Tibial nerve (tissue), 4 donors: Measurements from ENCODE around the gene STK33. TPM values are rescaled to one million over a fixed set of nuclear protein-coding genes. Genes with fewer than 3 reads are reported as not detected.

Experiments used
- DNase-seq, 2 donors: peaks; one replicate each; pipeline ENCODE4 v3.0.0-alpha.2; 2019; ENCODE audit warnings: low spot score in 2 of 2
- H3K27ac ChIP-seq, 4 donors: fragments of 200-600 bp; sonication (generic) in 3 of 4; one replicate each; pipeline ENCODE4 v1.5.1; 2017 to 2019; ENCODE audit warnings: mild to moderate bottlenecking in 1 of 4
- H3K27me3 ChIP-seq, 2 donors: fragments of 200-600 bp; sonication (generic) in 1 of 2; one replicate each; pipeline versions ENCODE4 v1.5.1 to v1.6.0; 2017 to 2019
- H3K36me3 ChIP-seq, 3 donors: fragments of 200-600 bp; sonication (generic); one replicate each; pipeline ENCODE4 v1.5.1; 2018 to 2019
- H3K4me1 ChIP-seq, 4 donors: fragments of 200-600 bp; sonication (generic) in 3 of 4; one replicate each; pipeline ENCODE4 v1.5.1; 2017 to 2019
- H3K4me3 ChIP-seq, 4 donors: fragments of 200-600 bp; sonication (generic) in 3 of 4; one replicate each; pipeline ENCODE4 v1.5.1; 2017 to 2019; ENCODE audit warnings: mild to moderate bottlenecking in 1 of 4, moderate library complexity in 1 of 4
- H3K9me3 ChIP-seq, 4 donors: fragments of 200-600 bp; sonication (generic) in 3 of 4; one replicate each; pipeline ENCODE4 v1.5.1; 2017 to 2019
- EP300 ChIP-seq, 2 donors: sonication (generic); formaldehyde crosslinking; IDR thresholded peaks; one replicate each; pipeline ENCODE4 v1.6.1; 2017; ENCODE audit warnings: antibody characterized with exemption in 2 of 2, mild to moderate bottlenecking in 1 of 2
- POLR2A ChIP-seq, 2 donors: fragments of 450-650 bp; IDR thresholded peaks; one replicate each; pipeline ENCODE4 v1.6.1; 2017; ENCODE audit warnings: antibody characterized with exemption in 2 of 2, mild to moderate bottlenecking in 2 of 2, moderate library complexity in 2 of 2
- whole genome bisulfite sequencing, 2 donors: methylation state at CpG; one replicate each; pipeline ENCODE4 v1.1.5; 2018; 5-methylcytosine and 5-hydroxymethylcytosine counted together
- total RNA-seq, 4 donors: library from RNA; depleted of rRNA; stranded (reverse); fragments of >200 nt; gene quantifications; one replicate each; pipeline ENCODE4 v1.1.0, GENCODE V29; 2016
- TF ChIP-seq, protein P1 (sequence below), 5 experiments: fragments of 200-600 bp in 3 of 5; fragments of 450-650 bp in 2 of 5; sonication (generic) in 3 of 5; IDR thresholded peaks; one replicate each; pipeline ENCODE4 v1.5.1; 2016 to 2019; ENCODE audit warnings: antibody characterized with exemption in 5 of 5, mild to moderate bottlenecking in 3 of 5, moderate library complexity in 2 of 5

The STK33 gene
- total RNA-seq, 4 donors from 2014 or later = 3.6 to 6.8 (median 5.0) TPM

DNA sequence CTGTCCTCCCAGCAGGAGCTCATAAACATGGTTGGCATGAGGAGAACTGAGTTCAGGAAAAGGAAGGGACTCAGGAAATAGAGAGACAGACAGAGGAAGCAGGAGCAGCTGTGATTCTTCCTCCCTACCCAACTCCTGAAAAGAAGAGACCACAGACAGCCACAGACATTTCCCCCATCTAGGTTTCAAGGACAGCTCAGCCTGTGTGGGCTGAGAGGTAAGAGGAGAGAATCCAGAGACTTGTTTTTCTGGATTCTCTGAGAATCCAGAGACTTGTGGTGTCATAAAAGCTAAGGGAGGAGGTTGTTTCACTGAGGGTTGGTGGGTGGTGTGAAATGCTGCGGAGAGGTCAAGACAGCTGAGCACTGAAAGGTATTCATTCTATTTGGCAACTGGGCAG lies 19.0 kb upstream of the STK33 start:
- TF ChIP-seq POLR2A (IDR thresholded peaks at IDR 0.05) (no peak), EP300 (IDR thresholded peaks at IDR 0.05) (no peak)
- TF ChIP-seq, protein P1, sequence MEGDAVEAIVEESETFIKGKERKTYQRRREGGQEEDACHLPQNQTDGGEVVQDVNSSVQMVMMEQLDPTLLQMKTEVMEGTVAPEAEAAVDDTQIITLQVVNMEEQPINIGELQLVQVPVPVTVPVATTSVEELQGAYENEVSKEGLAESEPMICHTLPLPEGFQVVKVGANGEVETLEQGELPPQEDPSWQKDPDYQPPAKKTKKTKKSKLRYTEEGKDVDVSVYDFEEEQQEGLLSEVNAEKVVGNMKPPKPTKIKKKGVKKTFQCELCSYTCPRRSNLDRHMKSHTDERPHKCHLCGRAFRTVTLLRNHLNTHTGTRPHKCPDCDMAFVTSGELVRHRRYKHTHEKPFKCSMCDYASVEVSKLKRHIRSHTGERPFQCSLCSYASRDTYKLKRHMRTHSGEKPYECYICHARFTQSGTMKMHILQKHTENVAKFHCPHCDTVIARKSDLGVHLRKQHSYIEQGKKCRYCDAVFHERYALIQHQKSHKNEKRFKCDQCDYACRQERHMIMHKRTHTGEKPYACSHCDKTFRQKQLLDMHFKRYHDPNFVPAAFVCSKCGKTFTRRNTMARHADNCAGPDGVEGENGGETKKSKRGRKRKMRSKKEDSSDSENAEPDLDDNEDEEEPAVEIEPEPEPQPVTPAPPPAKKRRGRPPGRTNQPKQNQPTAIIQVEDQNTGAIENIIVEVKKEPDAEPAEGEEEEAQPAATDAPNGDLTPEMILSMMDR (IDR thresholded peaks at IDR 0.05) = no peak
- DNase-seq = no peak
- H3K9me3 ChIP-seq = no peaks in the 10 kb centered on the region
- no peaks in the 10 kb centered on the region for H3K27me3 ChIP-seq
- H3K27ac ChIP-seq = no peak overlapping the region
- H3K4me1 ChIP-seq = no peaks in the 10 kb centered on the region
- peaks cover 0 to 50% (median 2%) of the 10 kb centered on the region in 3 donors for H3K36me3 ChIP-seq
- no peak overlapping the region for H3K4me3 ChIP-seq
- WGBS, 2 donors = 59 to 63% methylated on average over 1 of the region's 1 CpG

DNA sequence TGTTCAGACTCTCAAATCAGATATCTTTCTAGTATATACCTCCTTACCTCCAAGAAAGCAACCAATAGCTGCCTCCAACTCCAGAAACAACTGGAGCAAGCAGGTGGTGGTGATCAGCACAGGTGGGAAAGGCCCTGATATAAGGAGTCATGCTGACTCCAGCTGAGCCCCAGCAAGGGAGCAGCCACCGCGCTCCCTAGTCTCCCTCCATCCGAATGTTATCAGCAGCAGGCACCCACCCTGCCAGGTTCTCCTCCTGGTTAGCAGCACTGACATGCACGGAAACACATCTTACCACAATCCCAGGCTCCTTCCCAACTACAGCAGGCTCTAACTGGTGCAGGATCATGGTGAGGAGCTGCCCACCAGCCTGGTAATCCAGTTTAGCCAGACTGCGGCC lies 18.5 kb upstream of the STK33 start:
- TF ChIP-seq, protein P1 (IDR thresholded peaks at IDR 0.05) = no peak
- TF ChIP-seq EP300 (IDR thresholded peaks at IDR 0.05) (no peak), POLR2A (IDR thresholded peaks at IDR 0.05) (no peak)
- WGBS, 2 donors = 84 to 85% methylated on average over 5 of the region's 5 CpGs

DNA sequence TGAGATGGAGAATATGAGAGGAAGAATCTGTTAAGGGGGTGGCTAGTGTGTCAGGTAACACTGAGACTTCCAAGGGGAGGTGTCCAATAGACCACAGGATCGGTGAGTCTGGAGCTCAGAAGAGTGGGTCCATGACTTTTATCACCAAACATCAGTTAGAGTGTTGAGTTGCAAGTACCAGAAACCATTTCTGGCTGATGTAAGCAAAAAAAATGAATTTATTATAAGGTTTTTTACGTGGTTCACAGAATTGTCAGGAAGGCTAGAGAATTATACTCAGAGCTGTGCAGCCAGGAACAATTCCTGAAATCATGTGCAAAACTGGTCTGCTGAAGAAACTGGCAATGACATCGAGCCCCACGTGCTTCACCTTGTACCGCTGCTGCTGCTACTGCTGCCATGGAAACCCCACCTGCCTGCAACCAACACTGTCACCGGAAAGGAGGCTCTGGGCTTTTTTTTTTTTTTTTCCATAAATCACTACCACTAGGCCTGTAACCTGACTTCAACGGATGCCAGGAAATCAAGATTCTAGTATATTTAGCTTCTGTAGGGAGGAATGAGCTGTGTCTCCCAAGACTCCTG lies 16.6 kb upstream of the STK33 start:
- no peak overlapping the region for H3K4me3 ChIP-seq
- TF ChIP-seq POLR2A (IDR thresholded peaks at IDR 0.05) (no peak), EP300 (IDR thresholded peaks at IDR 0.05) (no peak)
- TF ChIP-seq, protein P1 (IDR thresholded peaks at IDR 0.05) = no peak
- no peak overlapping the region for H3K27ac ChIP-seq
- no peaks in the 10 kb centered on the region for H3K9me3 ChIP-seq
- no peaks in the 10 kb centered on the region for H3K27me3 ChIP-seq
- H3K4me1 ChIP-seq = no peaks in the 10 kb centered on the region
- DNase-seq = no peak
- WGBS, 2 donors = 55 to 61% methylated on average over 7 of the region's 7 CpGs
- peaks cover 0 to 26% (median 2%) of the 10 kb centered on the region in 3 donors for H3K36me3 ChIP-seq

More for the DNA sequence above, 18.5 kb upstream of the STK33 start:
- Histone ChIP-seq H3K9me3 (no peaks in the 10 kb centered on the region), H3K36me3 (peaks cover 0 to 45% (median 2%) of the 10 kb centered on the region in 3 donors), H3K4me3 (no peak overlapping the region), H3K4me1 (no peaks in the 10 kb centered on the region), H3K27me3 (no peaks in the 10 kb centered on the region), H3K27ac (no peak overlapping the region)
- no peak for DNase-seq

DNA sequence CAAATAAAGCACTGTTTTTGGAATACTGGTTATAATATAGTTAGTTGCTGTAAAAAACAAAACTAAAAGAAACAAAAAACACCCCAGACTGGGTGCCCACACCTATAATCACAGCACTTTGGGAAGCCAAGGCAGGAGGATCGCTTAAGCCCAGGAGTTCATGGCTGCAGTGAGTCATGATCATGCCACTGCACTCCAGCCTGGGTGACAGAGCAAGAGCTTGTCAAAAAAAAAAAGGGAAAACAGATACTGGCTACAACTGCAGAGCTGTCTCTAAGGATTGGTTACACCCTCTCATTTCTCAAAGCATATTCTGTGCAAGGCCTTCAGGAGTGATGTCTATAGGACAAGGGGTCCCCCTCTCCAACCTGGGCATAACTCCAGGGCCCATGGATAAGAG lies 14.6 kb upstream of the STK33 start:
- peaks cover 0 to 3% (median 0%) of the 10 kb centered on the region in 4 donors for H3K4me1 ChIP-seq
- H3K4me3 ChIP-seq = no peak overlapping the region
- no peaks in the 10 kb centered on the region for H3K27me3 ChIP-seq
- TF ChIP-seq EP300 (IDR thresholded peaks at IDR 0.05) = no peak
- TF ChIP-seq, protein P1 (IDR thresholded peaks at IDR 0.05) = no peak
- no peak for TF ChIP-seq POLR2A (IDR thresholded peaks at IDR 0.05)
- no peak overlapping the region for H3K27ac ChIP-seq
- peaks cover 0 to 12% (median 2%) of the 10 kb centered on the region in 3 donors for H3K36me3 ChIP-seq
- WGBS, 2 donors = 79 to 88% methylated on average over 1 of the region's 1 CpG
- no peaks in the 10 kb centered on the region for H3K9me3 ChIP-seq
- DNase-seq = no peak

DNA sequence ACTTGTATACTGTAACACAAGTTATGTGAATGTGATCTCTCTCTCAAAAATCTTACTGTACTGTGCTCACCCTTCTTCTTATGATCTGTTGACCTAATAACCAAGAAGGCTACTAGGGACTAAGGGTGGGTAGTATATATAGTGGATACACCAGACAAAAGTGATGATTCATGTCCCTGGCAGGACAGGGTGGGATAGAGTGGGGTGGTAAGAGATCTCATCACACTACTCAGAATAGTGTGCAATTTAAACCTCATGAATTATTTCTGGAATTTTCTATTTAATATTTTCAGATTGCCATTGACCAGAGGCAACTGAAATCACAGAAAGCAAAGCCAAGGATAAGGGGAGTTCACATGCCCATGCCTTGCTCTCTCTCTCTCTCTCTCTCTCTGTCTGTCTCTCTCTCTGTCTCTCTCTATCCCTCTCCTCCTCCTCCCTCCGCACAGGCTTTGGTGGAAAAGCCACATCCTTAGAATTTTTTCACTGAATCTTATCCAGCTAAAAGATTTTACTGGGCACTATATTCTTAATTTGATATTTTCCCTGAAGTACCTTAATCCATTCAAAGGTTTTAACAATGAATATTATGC lies 12.0 kb upstream of the STK33 start:
- Histone ChIP-seq H3K36me3 (no peaks in the 10 kb centered on the region), H3K4me1 (peaks cover 0 to 3% (median 0%) of the 10 kb centered on the region in 4 donors), H3K27me3 (no peaks in the 10 kb centered on the region), H3K9me3 (no peaks in the 10 kb centered on the region), H3K27ac (no peak overlapping the region), H3K4me3 (no peak overlapping the region)
- no peak for DNase-seq
- 69 to 84% methylated on average over 1 of the region's 1 CpG for WGBS, 2 donors
- TF ChIP-seq, protein P1 (IDR thresholded peaks at IDR 0.05) = no peak
- TF ChIP-seq POLR2A (IDR thresholded peaks at IDR 0.05) (no peak), EP300 (IDR thresholded peaks at IDR 0.05) (no peak)
